DMS53 treated with DMSO at 0.1 percent for 48 hours (cell line): ENCODE results near the gene C5orf47.
A peak's percentile ranks its signal among the peaks of the same experiment; 100 is the strongest.

Experiments used
- DNase-seq: peaks from one replicate; lab custom pipeline; 2025; ENCODE audit not compliant: unreplicated experiment; lab: John Stamatoyannopoulos, UW

The C5orf47 gene

GRCh38 chr5:173988554-173989431, at the start of gene C5orf47:
Gene C5orf47 (plus strand): TSS chr5:173989170. CDS start chr5:173989264, 94 bp downstream.
- no peak for DNase-seq

- DNase-seq, result no peak
Measured at GRCh38 chr5:173940269-173940668, 48.7 kb upstream of the C5orf47 start.

DNA sequence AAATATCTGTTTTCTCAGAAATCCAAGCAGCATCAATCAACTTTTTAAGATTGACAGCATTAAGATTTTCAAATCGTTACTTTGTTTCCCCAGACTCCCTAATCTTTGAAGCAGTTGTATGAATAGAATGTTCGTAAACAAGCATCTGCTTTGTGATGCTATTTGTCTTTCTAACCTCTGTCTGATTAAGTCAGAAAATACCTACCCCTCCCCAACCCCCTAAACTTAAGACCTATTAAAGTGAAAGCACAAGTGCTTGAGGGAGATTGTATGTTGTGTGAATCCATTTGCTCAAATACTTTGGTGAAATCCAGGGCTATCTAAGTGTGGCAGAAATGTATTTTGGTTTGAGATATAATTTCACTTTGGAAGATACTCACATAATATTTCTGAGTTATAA, 47.9 kb upstream of the C5orf47 start:
- no peak for DNase-seq

DNA sequence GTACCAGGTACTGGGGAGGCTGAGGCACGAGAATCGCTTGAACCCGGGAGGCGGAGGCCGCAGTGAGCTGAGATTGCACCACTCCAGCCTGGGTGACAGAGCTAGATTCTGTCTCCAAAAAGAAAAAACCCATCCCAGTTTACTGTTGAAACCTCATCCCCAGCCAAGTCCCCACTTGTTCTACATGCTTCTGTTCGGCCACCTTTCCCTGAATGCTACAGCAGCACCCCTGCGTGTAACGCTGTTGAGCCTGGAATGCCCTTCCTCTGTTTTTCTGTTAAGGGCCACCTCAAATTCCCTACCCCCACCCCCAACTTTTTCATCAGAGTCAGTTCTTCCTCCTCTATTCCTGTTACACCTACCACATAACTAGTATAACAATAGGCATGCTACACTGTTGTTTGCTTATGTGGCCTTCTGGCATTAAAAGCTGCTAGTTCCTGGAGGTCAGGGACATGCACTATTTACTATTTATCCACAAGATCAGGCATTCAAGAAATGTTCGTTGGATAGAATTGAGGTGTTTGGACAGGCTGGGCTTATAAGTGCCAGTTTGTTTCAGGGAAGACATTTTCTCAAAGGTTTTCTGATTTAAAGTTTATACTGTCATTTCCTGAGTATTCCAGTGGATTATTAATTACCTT, 47.1 kb upstream of the C5orf47 start:
- DNase-seq, result peak; percentile 32

DNA sequence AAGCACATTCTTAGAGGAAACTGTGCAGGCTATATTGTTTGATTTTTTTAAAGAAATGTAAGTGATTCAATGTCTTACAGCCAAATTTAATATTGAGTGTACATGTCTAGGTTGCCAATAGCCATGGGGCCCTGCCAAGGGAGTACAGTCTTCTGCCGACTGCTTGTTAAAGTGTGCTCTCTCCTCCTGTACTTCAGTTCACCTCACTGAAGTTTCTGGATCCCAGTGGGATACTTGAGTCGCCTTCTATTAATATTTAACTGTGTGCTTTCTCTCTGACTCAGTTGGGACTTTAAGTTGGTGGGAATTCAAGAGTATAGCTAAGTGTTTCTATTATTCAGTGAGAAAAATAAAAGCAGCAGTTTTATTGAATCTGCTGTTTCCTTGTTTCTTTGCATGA, 44.5 kb upstream of the C5orf47 start:
- no peak for DNase-seq

- DNase-seq, result no peak
Measured at GRCh38 chr5:173945160-173945559, 43.8 kb upstream of the C5orf47 start.

GRCh38 chr5:173946323-173946722, 42.6 kb upstream of the C5orf47 start:
- DNase-seq, result no peak

DNA sequence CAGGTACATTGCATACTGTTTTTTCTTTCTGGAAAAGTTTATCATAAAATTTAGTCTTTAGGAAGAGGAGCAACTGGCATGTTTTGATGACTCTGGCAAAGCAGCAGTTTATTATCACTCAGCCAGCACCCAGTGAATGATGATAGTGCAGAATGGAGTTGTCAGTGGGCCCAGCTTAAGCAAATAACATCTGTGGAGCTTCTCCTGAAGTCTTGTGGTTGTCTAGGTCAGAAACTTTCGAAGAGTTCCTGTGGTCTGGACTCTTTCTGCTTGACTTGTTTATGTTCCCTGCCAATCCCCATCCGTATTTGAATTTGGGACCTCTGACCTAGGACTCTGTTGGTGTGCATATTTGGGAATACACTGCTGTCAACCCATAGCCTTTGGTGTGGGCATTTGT, 38.1 kb upstream of the C5orf47 start:
- DNase-seq, result no peak

GRCh38 chr5:173953528-173954090, 35.4 kb upstream of the C5orf47 start:
- peak; percentile 76 for DNase-seq

DNA sequence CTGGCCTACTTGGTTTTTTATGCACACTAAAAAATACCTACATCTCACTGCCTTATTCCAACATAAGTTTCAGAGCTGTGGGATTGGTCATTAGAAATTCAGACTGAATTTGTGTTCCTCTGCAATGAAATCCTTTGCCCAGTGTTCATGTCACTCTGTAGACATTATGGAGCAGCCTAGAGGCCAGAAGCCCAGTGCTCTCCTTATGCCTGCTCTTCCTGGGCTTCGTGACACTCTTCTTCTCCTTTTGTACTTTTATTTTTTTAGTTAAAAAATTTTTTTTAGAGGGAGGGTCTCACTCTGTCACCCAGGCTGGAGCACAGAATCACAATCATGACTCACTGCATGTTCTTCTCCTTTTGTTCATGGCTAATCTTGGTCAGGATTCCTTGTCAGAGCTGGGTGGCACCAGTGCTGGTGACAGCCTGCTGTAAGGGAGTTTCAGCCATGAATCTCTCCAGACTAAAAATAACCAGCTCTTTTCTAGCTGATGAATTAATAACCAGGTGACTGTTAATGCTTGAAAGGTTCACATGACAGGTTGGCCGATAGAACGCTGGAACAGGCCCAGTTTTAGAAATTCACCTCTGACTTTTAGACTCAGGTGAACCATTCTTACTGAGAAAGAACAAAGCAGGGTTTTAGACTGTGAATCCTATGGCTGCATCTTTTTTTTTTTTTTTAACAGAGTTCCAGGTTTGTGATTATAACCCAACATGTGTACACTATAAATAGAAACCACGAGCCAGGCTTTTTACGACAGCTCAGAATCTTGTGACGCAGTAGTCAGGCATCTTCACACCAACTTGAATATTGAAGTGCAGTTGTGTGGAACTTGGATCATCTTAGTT, 34.1 kb upstream of the C5orf47 start:
- DNase-seq, result no peak

- no peak for DNase-seq
Measured at GRCh38 chr5:173960986-173961385, 28.0 kb upstream of the C5orf47 start.

GRCh38 chr5:173961418-173961817, 27.6 kb upstream of the C5orf47 start:
- DNase-seq, result no peak

DNA sequence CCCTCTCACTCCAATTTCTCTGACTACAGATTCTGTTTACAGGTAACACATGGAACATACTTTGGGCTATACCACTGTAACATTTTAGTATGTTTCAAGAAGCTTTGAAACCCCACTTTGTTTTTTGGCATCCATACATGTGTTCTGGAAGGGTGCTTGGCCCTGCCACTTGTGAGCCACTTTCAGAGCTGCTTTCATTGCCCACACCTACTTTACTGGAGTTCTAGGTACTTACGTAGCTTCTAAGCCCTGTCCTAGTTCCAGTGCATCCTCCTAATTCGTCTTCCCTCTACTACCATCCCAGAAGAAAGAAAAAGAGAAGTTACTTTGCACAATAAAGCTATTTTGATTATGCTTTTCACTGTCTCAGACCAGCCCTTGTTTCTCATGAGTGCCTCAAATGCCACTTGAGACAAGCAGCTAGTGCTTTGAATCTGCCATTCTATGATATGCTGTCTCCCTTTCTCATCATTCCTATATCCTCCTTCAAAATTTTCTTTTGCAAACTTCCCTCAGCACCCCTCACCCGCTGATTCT, 26.5 kb upstream of the C5orf47 start:
- no peak for DNase-seq

- peak; percentile 49 for DNase-seq
Measured at GRCh38 chr5:173963182-173963838, 25.7 kb upstream of the C5orf47 start.

GRCh38 chr5:173963867-173964441, 25.0 kb upstream of the C5orf47 start:
- DNase-seq, result peak; percentile 77

GRCh38 chr5:173964506-173964905, 24.5 kb upstream of the C5orf47 start:
- no peak for DNase-seq

GRCh38 chr5:173967241-173967640, 21.7 kb upstream of the C5orf47 start:
- no peak for DNase-seq

DNA sequence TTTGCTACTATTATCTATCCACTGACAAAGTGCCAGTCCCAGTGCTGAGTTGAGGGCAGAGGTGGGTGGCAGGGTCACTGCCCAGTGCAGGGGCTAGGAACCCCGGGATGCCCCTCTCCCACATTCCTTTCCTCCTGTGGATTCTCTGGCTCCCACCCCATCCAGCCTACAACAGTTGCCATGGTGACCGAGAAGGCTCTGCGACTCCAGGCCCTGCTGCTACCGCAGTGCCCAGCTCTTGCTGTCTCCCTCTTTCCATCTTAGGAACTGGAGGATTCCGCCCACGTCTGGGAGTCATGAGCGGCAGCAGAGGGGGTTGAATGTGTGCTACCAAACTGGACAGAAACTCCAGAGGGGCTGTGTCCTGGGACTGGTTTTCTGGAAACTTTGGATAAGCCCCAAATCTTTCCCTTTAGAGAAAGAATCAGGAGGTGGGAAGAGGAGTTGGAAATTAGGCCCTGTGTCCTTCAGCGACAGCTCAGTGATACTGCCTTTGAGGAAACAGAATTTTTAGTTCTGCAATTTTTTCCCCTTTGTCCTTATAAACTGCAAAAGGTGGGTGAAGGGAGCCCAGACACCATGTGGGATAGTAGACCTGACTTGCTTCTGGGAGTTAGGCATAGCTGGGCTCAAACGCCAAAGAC, 20.7 kb upstream of the C5orf47 start:
- DNase-seq, result no peak
